ENCODE results near the gene SPDYE5. TPM values are rescaled to one million over a fixed set of nuclear protein-coding genes. Genes with fewer than 3 reads are reported as not detected.
A peak's percentile ranks its signal among the peaks of the same experiment; 100 is the strongest.
"Not testable (repeated sequence)": the region's sequence is repeated elsewhere in the genome, so short reads cannot be mapped to it uniquely, and the experiment has no call there.

The SPDYE5 gene
- total and polyA plus RNA-seq, 9 of the 15 experiments (the other 6 are each of a cell fraction or from before 2014, with no cell fraction given) = 0.07 to 0.28 (median 0.13) TPM; not detected in 6

- TF ChIP-seq RERE (CRISPR knock-in tag; IDR thresholded peaks at IDR 0.05; ENCODE audit: borderline replicate concordance) (0 out of 2 replicates have a peak, but pooled peaks have one; percentile 32), CEBPG (CRISPR knock-in tag; IDR thresholded peaks at IDR 0.05) (0 out of 2 replicates have a peak, but pooled peaks have one; percentile 40), AFF4 (CRISPR knock-in tag; IDR thresholded peaks at IDR 0.05) (peak; percentile 55; the same call in 1 of the 2 replicates)
- not testable (repeated sequence) for TF ChIP-seq CEBPG (tag; conservative IDR thresholded peaks at IDR 0.05 in 1 of 2, IDR thresholded peaks at IDR 0.05 in 1 of 2)
Measured at GRCh38 chr7:75527224-75527722, 35.2 kb downstream of the SPDYE5 start (continued).

Data from K562 (cell line).